SK-N-MC (cell line): Measurements from ENCODE around the gene TRABD2B.

Experiments used
- DNase-seq: peaks from one replicate; pipeline ENCODE4 v3.0.0-alpha.2; 2011; ENCODE audit warnings: low read depth, low spot score
- H3K27ac ChIP-seq: fragments of 200-600 bp; sonication (generic); 2 replicates; pipeline ENCODE4 v1.5.1; 2016; ENCODE audit warnings: mixed run types
- H3K36me3 ChIP-seq: fragments of 200-600 bp; sonication (generic); 2 replicates; pipeline ENCODE4 v1.6.1; 2017; ENCODE audit warnings: antibody characterized with exemption, low read length, mixed read lengths; ENCODE audit not compliant: insufficient read depth
- H3K4me3 ChIP-seq: fragments of 200-600 bp; sonication (generic); 2 replicates; pipeline ENCODE4 v1.5.1; 2016
- H3K9ac ChIP-seq: fragments of 200-600 bp; sonication (generic); 2 replicates; pipeline ENCODE4 v1.8.0; 2017; ENCODE audit warnings: mixed run types, mixed read lengths; ENCODE audit not compliant: insufficient read length
- H3K9me3 ChIP-seq: fragments of 200-600 bp; sonication (generic); 2 replicates; pipeline ENCODE4 v1.6.1; 2017; ENCODE audit warnings: low read depth, mild to moderate bottlenecking, antibody characterized with exemption, low read length, moderate library complexity, mixed read lengths
- EZH2 ChIP-seq: fragments of 200-600 bp; sonication (generic); IDR thresholded peaks from one replicate; pipeline ENCODE4 v1.6.1; 2017; ENCODE audit warnings: antibody characterized with exemption
- FOXP2 ChIP-seq: optimal IDR thresholded peaks from 2 replicates; pipeline ENCODE3; 2011; ENCODE audit warnings: mild to moderate bottlenecking, moderate library complexity; ENCODE audit not compliant: insufficient read depth; ENCODE audit errors: extremely low read length, control extremely low read depth
- POLR2AphosphoS5 ChIP-seq: IDR thresholded peaks from 2 replicates; pipeline ENCODE4 v1.6.1; 2012; ENCODE audit warnings: mild to moderate bottlenecking, low read depth, low read length, borderline replicate concordance

The TRABD2B gene

GRCh38 chr1:47998396-47998990 is 1.3 kb upstream of the TRABD2B start:
- H3K9ac ChIP-seq, result no peak overlapping the region
- no peak overlapping the region for H3K4me3 ChIP-seq
- no peak for DNase-seq
- no peaks in the 10 kb centered on the region for H3K9me3 ChIP-seq
- no peak overlapping the region for H3K27ac ChIP-seq
- no peak for TF ChIP-seq EZH2
- no peak for TF ChIP-seq FOXP2
- TF ChIP-seq POLR2AphosphoS5, result no peak
- no peaks in the 10 kb centered on the region for H3K36me3 ChIP-seq

- Histone ChIP-seq H3K27ac (no peak overlapping the region), H3K9ac (peak overlapping the region; percentile 70), H3K4me3 (peak overlapping the region; percentile 81), H3K36me3 (no peaks in the 10 kb centered on the region), H3K9me3 (no peaks in the 10 kb centered on the region)
- TF ChIP-seq EZH2 (no peak), FOXP2 (no peak), POLR2AphosphoS5 (no peak)
- no peak for DNase-seq
Observed at GRCh38 chr1:47996406-47997226, 569 bp downstream of the TRABD2B start.

GRCh38 chr1:47996060-47996405 is 1.2 kb downstream of the TRABD2B start:
- Histone ChIP-seq H3K9ac (no peak overlapping the region), H3K9me3 (no peaks in the 10 kb centered on the region), H3K4me3 (peak overlapping the region; percentile 81), H3K27ac (no peak overlapping the region), H3K36me3 (no peaks in the 10 kb centered on the region)
- no peak for DNase-seq
- TF ChIP-seq FOXP2, result no peak
- TF ChIP-seq EZH2, result no peak
- TF ChIP-seq POLR2AphosphoS5, result no peak

GRCh38 chr1:47995306-47996050 is 1.7 kb downstream of the TRABD2B start:
- Histone ChIP-seq H3K4me3 (peak overlapping the region; percentile 81), H3K9ac (no peak overlapping the region)
- no peak for DNase-seq

DNA sequence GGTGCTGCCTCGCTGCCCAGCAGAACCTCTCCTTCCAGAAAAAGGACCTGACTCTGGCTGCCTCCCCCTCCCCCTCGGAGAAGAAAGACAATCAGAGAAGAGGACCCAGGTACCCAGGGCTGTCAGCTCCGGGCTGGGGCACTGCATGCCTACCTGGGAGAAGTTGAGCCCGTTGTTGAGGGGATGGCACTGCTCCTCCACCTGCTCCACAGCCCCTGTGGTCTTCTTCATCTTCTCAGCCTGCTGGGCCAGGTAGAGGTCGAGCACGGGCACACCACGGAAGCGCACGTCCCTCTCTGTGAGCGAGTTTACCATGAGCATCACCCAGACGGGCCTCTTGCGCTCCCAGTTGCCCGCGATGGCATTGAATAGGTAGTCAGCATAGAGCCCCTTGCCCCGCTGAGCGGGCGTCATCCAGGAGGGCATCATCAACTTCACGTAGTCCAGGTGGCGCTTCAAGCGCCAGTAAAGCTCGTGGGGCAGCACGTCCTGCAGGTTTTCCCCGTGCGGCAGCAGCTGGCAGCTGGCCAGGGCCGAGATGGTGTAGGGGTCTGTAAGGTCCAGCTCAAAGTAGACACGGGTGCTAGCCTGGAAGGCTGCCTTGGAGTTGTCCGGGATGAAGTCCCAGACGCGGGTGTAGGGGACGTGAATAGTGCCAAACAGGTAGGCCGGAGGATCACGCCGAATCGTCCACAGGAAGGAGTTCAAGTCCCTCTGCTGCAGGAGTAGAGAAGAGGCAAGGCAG is 3.1 kb downstream of the TRABD2B start:
- Histone ChIP-seq H3K36me3 (no peaks in the 10 kb centered on the region), H3K4me3 (no peak overlapping the region), H3K27ac (no peak overlapping the region), H3K9me3 (no peaks in the 10 kb centered on the region), H3K9ac (no peak overlapping the region)
- DNase-seq, result no peak
- TF ChIP-seq POLR2AphosphoS5 (no peak), EZH2 (no peak), FOXP2 (no peak)

More at GRCh38 chr1:47995306-47996050, 1.7 kb downstream of the TRABD2B start:
- no peaks in the 10 kb centered on the region for H3K9me3 ChIP-seq
- no peak overlapping the region for H3K27ac ChIP-seq
- no peaks in the 10 kb centered on the region for H3K36me3 ChIP-seq
- TF ChIP-seq FOXP2 (no peak), POLR2AphosphoS5 (no peak), EZH2 (no peak)

DNA sequence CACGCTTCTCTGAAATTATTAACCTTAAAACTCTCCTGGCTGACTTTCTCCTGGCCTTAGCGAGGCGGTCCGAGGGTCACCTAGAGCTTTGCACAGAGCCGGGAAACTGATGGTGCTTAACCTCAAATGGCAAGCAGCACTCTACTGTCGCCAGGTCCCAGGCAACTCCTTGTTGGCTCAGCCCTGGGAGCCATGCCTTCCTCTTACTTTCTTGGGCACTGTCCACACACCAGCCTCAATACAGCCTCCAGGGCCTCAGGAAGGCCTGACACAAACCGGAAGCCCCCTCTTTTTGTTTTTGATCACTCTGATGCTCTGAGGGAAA is 3.8 kb downstream of the TRABD2B start:
- no peak overlapping the region for H3K9ac ChIP-seq
- no peak overlapping the region for H3K4me3 ChIP-seq
- H3K36me3 ChIP-seq, result no peaks in the 10 kb centered on the region
- H3K9me3 ChIP-seq, result no peaks in the 10 kb centered on the region
- no peak for DNase-seq
- TF ChIP-seq FOXP2 (no peak), POLR2AphosphoS5 (no peak), EZH2 (no peak)
- H3K27ac ChIP-seq, result no peak overlapping the region

GRCh38 chr1:47992720-47993415 is 4.3 kb downstream of the TRABD2B start:
- Histone ChIP-seq H3K9ac (peak overlapping the region; percentile 55), H3K27ac (peak overlapping the region; percentile 98), H3K4me3 (peak overlapping the region; percentile 34), H3K9me3 (no peaks in the 10 kb centered on the region), H3K36me3 (no peaks in the 10 kb centered on the region)
- peak; percentile 30 for DNase-seq
- TF ChIP-seq EZH2, result no peak
- TF ChIP-seq POLR2AphosphoS5, result no peak
- TF ChIP-seq FOXP2, result no peak

DNA sequence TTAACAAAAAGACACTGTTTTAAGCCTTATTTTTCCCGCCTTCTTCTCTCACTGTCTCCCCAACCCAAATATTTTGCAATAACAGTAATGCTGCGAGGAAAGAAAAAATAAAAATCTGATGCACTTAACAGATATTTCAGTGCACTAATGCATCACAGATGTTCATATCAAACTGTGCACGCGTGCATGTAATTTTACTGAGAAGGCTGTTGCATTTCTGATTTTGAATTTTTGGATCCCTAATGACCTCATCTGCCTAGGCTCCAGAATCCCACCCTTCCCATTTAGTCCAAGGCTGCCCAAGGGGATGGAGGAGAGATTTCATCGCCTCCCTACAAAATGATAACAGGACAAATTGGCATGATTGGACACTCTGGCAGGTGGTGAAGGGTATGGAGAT is 5.5 kb downstream of the TRABD2B start:
- Histone ChIP-seq H3K4me3 (peak overlapping the region; percentile 34), H3K27ac (peak overlapping the region; percentile 98), H3K36me3 (no peaks in the 10 kb centered on the region), H3K9me3 (no peaks in the 10 kb centered on the region), H3K9ac (peak overlapping the region; percentile 55)
- DNase-seq, result peak; percentile 66
- TF ChIP-seq EZH2 (no peak), FOXP2 (peak; percentile 37)
